Measurements from ENCODE around the gene MYF5.

MYF5 gene

GRCh38 chr12:80708259-80708974 is 8.3 kb upstream of the MYF5 start:
- DNase-seq = no peak

- no peak for DNase-seq
Observed at GRCh38 chr12:80708975-80709328, 7.8 kb upstream of the MYF5 start.

GRCh38 chr12:80709811-80710726 is 6.6 kb upstream of the MYF5 start:
- no peak for DNase-seq

- DNase-seq = no peak
Observed at GRCh38 chr12:80710727-80711449, 5.8 kb upstream of the MYF5 start.

GRCh38 chr12:80711866-80712265 is 4.8 kb upstream of the MYF5 start:
- DNase-seq = no peak

- no peak for DNase-seq
Observed at GRCh38 chr12:80712866-80713265, 3.8 kb upstream of the MYF5 start.

GRCh38 chr12:80713419-80713818 is 3.3 kb upstream of the MYF5 start:
- no peak for DNase-seq

GRCh38 chr12:80714055-80714454 is 2.7 kb upstream of the MYF5 start:
- DNase-seq = no peak

GRCh38 chr12:80714846-80715245 is 1.9 kb upstream of the MYF5 start:
- no peak for DNase-seq

GRCh38 chr12:80715713-80716249 is 931 bp upstream of the MYF5 start:
- no peak for DNase-seq

GRCh38 chr12:80717856-80718255 is 1.1 kb downstream of the MYF5 start:
- no peak for DNase-seq

- DNase-seq = no peak
Observed at GRCh38 chr12:80720516-80720915, 3.8 kb downstream of the MYF5 start.

- DNase-seq = no peak
Observed at GRCh38 chr12:80721326-80721725, 4.6 kb downstream of the MYF5 start.

GRCh38 chr12:80745851-80746505 is 29.3 kb downstream of the MYF5 start:
- DNase-seq = no peak

- no peak for DNase-seq
Observed at GRCh38 chr12:80747800-80748199, 31.1 kb downstream of the MYF5 start.

- no peak for DNase-seq
Observed at GRCh38 chr12:80749456-80749855, 32.7 kb downstream of the MYF5 start.

- no peak for DNase-seq
Observed at GRCh38 chr12:80752464-80752863, 35.8 kb downstream of the MYF5 start.

- DNase-seq = no peak
Observed at GRCh38 chr12:80754274-80754673, 37.6 kb downstream of the MYF5 start.

- no peak for DNase-seq
Observed at GRCh38 chr12:80756875-80757274, 40.2 kb downstream of the MYF5 start.

GRCh38 chr12:80761838-80762237 is 45.1 kb downstream of the MYF5 start:
- no peak for DNase-seq

- DNase-seq = no peak
Observed at GRCh38 chr12:80763874-80764273, 47.2 kb downstream of the MYF5 start.

- DNase-seq = no peak
Observed at GRCh38 chr12:80766210-80766609, 49.5 kb downstream of the MYF5 start.

- no peak for DNase-seq
Observed at GRCh38 chr12:80766897-80767296, 50.2 kb downstream of the MYF5 start.
